HFF-Myc (cell line): Measurements from ENCODE around the gene RELN.

ENCODE experiments used
- DNase-seq: peaks from one replicate; pipeline ENCODE4 v3.0.0-alpha.2; 2011; ENCODE audit warnings: low read depth; ENCODE audit errors: extremely low read depth
- H3K4me3 ChIP-seq: replicated peaks from 2 replicates; pipeline ENCODE4 v1.5.1; 2011; ENCODE audit warnings: low read depth, mild to moderate bottlenecking, control low read depth, low read length
- TF ChIP-seq, protein P1 (sequence below): IDR thresholded peaks from 2 replicates; pipeline ENCODE4 v1.5.1; 2012; ENCODE audit warnings: mild to moderate bottlenecking, low read depth, low read length, control low read depth; ENCODE audit errors: missing control alignments

The RELN gene

DNA sequence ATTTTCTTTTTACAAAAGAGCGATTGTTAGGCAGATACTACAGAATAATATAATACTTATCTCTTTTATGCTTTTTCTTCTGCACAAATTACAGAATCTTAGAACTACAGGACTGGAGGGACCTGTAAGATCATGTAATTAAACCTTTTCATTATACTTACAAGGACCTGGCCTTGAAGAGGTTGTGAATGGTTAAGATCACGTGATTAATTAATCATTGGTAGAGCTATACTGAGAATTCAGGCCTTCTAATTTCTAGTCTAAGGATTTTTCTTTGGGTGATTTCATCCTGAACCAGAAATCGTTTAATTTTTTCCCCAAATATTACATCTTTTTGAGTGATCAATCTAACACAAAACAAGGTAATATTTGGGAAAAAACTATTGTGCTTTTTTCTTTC is 379.7 kb downstream of the RELN start:
- H3K4me3 ChIP-seq, result no peak overlapping the region
- DNase-seq, result no peak
- TF ChIP-seq, protein P1, sequence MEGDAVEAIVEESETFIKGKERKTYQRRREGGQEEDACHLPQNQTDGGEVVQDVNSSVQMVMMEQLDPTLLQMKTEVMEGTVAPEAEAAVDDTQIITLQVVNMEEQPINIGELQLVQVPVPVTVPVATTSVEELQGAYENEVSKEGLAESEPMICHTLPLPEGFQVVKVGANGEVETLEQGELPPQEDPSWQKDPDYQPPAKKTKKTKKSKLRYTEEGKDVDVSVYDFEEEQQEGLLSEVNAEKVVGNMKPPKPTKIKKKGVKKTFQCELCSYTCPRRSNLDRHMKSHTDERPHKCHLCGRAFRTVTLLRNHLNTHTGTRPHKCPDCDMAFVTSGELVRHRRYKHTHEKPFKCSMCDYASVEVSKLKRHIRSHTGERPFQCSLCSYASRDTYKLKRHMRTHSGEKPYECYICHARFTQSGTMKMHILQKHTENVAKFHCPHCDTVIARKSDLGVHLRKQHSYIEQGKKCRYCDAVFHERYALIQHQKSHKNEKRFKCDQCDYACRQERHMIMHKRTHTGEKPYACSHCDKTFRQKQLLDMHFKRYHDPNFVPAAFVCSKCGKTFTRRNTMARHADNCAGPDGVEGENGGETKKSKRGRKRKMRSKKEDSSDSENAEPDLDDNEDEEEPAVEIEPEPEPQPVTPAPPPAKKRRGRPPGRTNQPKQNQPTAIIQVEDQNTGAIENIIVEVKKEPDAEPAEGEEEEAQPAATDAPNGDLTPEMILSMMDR, result no peak

DNA sequence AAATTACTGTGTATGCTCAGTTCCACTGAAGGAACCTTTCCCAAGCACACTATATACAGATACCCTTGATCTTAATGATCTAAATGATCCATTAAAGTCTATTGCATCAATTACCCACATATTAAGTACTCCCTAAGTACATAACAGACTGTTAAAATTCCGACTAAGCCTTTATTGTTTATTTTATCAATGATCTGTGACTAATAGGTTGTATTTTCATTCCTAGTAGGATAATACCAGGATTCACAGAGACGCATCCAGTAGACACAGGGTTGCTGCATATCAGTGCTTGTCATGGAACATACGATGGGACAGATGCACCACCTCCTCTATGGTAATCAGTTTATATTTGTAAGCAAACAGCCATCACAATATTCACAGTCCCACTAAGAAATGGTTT is 383.8 kb downstream of the RELN start:
- no peak overlapping the region for H3K4me3 ChIP-seq
- TF ChIP-seq, protein P1, result no peak
- DNase-seq, result no peak

DNA sequence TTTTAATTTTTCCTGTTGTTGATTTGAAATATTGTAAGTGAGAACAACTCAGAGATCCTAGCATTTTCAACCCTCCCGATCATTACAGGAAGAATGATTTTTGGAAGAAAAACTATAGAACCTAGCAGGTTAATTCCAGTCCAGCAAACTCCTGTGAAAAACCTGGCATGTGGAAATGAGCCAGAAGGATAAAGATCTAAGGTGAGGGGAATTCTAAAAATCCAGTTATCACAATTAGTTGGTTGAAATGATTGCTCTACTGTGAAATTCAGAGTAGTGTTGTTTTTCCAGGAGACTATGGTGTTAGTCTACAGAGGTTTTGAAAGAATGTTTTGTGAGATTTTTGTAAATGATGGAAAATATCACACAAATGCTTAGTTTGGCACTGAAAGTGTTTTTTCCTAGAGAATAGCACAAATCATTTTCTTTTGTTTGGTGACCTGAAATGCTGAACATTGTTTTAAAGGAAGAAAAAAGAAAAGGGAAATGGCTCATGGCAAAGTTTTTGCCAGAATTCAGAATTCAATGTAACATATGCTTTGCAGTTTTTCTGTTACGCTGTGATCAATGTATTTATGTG is 391.0 kb downstream of the RELN start:
- no peak overlapping the region for H3K4me3 ChIP-seq
- no peak for DNase-seq
- TF ChIP-seq, protein P1, result no peak

DNA sequence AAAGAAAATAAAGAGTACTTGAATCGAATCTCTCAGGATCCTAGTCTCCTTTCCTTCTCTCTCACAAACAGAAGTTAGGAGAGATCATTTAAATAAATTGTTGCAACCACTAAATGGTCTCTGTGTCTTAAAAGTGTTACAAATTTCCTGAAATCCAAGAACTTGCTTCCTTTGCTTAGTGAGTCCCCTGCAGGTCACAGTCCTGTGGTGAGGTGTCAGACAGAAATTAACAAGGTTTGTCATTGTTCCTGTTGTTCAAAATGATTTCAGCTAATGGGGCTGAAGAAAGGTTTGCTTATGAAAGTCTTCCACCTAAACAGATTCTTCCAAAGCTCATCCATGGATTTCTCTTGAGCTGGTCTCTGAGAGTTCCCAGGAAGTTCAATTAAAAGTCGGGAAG is 391.9 kb downstream of the RELN start:
- TF ChIP-seq, protein P1, result no peak
- H3K4me3 ChIP-seq, result no peak overlapping the region
- no peak for DNase-seq

DNA sequence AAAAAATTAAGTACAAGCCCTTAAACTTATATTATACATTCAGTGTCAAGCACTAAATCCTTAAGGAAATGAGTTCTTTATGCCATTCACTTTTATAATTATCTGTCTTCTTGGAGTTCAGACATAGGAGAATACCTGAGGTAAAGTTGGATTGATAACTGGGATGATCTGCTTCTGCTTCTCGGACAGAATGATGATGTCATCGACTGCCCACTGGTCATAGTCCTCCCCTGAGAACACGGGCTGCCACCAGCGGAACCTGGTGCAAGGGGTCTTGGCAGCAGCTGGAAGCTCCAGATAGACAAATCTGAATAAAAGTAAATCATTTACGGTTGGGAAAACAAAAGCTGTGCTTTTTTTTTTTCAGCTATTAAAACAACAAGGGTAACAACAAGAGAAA is 395.3 kb downstream of the RELN start:
- H3K4me3 ChIP-seq, result no peak overlapping the region
- DNase-seq, result no peak
- TF ChIP-seq, protein P1, result no peak

DNA sequence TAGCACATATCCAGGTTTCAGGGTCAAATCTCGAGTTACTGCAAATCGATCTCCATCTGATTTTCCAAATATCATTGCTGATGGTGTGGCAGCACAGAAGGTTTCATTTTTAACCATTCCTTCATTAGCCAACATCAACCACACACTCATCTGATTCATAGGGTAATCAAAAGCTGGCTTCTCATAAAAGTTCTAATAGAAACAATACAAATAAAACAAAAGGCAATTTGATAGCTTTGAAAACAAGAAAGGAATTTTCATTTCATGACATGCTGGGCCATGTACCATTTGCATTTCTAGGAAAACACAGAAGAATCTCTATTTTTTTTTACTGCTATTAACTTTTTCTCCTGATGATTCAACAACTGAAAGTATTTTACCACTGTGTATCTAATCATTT is 395.8 kb downstream of the RELN start:
- DNase-seq, result no peak
- no peak overlapping the region for H3K4me3 ChIP-seq

More for the DNA sequence above, 395.8 kb downstream of the RELN start:
- TF ChIP-seq, protein P1, result no peak
